NOMO-1 treated with dmso at 0.1 percent for 144 hours (cell line): Measurements from ENCODE around the gene GALT.

Source experiments
- DNase-seq: peaks from one replicate; lab custom pipeline; 2025; ENCODE audit not compliant: unreplicated experiment; lab: John Stamatoyannopoulos, UW

GALT gene

GRCh38 chr9:34646211-34647083 lies at the start of gene GALT:
Gene GALT, plus strand, starts transcription at chr9:34646675. Its CDS starts 30 bp downstream, at chr9:34646705.
- DNase-seq = peak; percentile 93

GRCh38 chr9:34599546-34599945 lies 46.9 kb upstream of the GALT start:
- no peak for DNase-seq

GRCh38 chr9:34600908-34601307 lies 45.6 kb upstream of the GALT start:
- DNase-seq = no peak

GRCh38 chr9:34601937-34602573 lies 44.4 kb upstream of the GALT start:
- no peak for DNase-seq

GRCh38 chr9:34603610-34604231 lies 42.8 kb upstream of the GALT start:
- peak; percentile 34 for DNase-seq

DNA sequence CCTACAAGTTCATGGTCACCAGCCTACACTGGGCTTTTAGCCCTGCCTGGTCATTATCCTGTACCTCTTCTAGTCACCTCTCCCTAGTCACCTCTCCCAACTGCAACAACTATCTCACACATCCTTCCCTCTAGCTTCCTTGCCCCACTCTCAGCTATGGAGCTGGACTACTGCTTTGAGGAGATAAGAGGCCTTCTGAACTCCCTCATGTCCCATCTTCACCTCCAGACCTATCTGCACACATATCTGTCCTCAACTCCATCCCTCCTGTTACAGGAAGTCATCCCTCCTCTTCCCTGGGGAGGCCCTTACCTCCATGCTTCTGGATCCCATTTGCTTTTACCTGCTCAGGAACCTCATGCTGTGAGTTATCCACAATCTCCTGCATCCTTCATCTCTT lies 40.3 kb upstream of the GALT start:
- no peak for DNase-seq

DNA sequence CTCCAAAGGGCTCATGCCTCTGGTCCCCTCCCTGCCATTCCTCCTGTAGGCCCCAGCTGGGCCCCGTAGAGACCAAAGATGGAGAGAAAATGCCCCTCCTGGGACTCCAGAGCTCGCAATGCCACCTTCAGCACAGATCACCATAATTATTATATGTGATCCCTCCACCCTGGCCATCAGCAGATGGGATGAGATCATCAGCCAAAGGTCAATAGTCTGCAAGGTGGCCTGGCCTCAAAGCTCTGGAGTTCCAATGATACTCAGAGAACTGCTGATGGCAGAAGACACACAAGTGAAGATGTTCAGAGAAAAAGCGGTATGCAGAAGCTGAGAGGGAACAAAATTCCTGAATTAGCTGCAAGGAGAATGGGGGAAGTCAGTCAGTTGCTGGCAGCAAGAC lies 39.6 kb upstream of the GALT start:
- no peak for DNase-seq

GRCh38 chr9:34607331-34607730 lies 39.1 kb upstream of the GALT start:
- DNase-seq = no peak

DNA sequence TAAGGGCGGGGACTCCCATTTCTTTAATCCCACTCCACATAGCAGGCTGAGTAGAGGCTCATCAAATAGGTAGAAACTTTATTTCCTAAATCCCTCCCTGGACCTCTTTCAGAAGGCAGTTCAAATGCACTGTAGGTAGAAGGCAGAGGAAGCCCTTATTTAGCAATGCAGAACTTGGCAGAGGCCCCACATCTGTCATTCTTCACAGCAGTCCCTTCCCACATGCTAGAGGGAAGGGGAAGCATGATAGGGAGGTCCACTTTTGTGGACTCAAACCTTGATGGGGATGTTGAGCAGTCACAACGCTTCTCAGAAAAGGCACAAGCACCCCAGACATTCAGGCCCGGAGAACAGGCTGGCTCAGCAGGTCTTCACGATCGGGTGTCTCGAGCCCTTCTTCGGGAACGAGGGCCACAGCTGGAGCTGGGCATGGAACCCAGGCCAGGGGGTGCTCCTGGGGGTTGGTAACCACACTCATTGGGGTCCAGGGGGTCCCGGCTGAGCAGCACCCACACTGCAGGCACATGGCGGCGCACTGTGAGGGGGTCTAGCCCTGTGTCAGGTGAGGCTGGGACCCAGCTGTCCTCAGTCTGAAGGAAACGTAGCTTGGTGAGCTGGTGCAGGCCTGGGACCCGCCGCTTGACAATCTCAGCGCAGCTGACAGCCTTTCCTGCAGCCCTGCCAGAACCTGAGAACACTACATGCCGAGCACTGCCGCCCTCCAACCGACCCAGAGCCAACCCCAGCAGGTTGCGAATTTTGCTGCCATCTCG lies 35.9 kb upstream of the GALT start:
- DNase-seq = no peak

GRCh38 chr9:34611251-34611810 lies 35.1 kb upstream of the GALT start:
- no peak for DNase-seq

DNA sequence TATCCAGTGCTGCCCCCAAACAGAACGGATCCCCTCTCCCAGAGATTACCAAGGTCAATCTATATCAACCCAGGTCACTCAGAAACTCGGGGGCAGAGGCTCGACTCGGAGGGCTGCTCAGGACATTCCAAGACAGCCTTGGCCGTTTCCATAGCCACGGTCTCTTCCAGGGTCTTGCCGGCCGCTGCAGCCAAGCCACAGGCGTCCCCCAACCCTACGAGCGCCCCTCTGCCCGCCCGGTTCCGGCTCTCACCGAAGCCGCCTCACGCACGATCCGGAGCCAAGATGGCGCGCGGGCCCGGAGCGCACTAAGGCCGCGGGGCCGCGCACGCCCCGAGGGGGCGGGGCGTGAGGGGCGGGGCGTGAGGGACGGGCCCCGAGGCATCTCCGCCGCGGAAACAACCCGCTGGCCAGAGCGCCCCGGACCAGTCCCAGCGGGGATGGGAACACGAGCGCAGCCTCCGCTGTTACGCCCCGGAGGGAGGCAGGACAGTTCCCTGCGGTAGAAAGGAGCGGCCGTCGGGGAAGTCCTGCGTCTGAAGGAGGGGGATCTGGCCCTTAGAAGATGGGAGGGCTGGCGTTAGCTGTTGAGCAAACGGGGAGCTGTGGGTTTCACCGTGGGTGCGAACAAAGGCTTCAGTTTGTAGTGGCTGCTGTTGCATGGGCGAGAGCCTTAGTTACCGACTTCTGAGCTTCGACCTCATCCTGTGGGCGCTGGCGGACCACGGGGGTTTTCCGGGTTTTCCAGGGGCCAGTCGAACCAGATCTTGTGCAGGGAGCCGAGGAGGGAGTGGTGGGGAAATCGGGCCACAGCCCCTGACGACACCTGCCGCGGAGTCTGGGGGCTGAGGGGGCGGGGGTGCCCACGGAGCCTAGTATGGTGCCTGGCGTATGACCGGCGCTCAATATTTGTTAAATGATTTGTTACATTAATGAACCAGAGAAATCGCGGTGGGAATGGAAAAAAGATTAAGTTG lies 34.4 kb upstream of the GALT start, which contains the start of gene RPP25L:
TSS of gene RPP25L (minus strand) at position 287 of the 977 bp plus-strand sequence. CDS start 801 bp downstream, outside the sequence.
- peak; percentile 82 for DNase-seq

DNA sequence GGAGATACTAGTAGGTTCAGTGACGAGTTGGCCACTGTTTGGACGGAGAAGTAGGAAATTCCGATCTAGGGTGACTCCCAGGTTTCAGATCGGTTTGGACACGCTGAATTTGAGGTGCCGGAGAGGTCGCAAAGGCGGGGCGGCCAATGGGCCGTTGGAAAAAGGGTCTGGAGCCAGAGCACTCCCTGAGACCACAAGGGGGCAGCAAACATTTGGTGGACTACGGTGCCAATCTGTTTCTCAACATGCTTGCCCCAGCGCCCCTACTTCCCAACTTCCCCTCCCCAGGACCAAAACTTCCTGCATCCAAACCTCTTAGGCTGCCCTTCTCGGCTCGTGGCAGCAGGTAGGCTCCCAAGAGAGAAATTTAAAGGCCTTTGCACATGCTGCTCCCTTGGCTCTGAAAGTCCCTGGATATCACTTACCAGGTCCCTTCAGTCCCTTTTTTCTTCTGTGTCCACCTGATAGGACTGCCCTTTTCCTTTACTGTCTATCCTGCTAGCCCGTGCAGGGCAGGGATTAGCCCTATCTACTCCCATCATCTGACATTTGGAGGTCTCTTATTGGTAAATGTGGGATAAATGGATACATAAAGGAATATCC lies 33.6 kb upstream of the GALT start:
- peak; percentile 73 for DNase-seq

GRCh38 chr9:34615132-34615531 lies 31.3 kb upstream of the GALT start:
- no peak for DNase-seq

DNA sequence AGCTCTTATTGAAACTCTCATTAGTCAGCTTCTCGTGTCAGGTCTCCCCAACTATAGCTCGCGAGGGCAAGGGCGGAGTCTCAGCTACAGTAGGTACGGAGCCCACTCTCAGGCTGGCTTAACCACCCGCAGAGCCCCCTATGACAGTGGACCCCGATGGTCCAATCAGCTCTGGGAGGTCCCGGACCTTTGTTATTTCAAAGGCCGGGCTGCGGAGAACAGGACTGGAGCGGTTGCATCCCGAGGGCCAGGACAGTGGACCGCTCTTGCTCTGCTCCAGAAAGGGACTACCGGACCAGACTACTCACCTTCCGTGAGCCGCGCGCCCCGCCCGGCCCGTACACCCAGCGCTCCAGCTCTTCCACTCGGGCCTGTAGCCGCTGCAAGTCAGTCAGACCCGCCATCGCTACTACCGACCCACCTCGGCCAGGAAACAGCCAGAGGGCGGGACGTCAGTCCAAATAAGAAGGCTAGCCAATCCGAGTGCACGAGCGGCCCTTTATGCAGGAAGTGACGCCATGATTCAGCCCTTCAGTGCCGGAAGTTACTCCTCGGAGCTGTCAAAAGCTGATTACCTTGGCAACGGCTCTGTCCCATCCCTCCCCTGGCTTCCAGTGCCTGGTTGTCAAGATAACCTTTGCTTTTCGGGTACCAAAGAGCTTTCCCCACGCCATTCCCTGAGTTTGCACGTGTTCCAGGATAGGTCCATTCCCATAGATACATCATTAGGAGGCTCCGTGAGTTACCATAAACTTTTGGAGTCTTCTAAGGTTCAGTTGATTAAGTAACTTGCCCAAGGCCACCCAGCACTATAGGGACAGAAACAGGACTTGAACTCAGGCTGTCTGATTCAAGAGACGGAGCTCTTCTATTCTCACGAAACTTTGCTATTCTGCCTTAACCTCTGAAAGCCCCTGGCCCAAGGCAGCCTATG lies 26.1 kb upstream of the GALT start, which contains the start of gene DCTN3:
TSS of gene DCTN3 (minus strand) at position 435 of the 934 bp plus-strand sequence. CDS start at position 404, 31 bp downstream.
- DNase-seq = peak; percentile 96

DNA sequence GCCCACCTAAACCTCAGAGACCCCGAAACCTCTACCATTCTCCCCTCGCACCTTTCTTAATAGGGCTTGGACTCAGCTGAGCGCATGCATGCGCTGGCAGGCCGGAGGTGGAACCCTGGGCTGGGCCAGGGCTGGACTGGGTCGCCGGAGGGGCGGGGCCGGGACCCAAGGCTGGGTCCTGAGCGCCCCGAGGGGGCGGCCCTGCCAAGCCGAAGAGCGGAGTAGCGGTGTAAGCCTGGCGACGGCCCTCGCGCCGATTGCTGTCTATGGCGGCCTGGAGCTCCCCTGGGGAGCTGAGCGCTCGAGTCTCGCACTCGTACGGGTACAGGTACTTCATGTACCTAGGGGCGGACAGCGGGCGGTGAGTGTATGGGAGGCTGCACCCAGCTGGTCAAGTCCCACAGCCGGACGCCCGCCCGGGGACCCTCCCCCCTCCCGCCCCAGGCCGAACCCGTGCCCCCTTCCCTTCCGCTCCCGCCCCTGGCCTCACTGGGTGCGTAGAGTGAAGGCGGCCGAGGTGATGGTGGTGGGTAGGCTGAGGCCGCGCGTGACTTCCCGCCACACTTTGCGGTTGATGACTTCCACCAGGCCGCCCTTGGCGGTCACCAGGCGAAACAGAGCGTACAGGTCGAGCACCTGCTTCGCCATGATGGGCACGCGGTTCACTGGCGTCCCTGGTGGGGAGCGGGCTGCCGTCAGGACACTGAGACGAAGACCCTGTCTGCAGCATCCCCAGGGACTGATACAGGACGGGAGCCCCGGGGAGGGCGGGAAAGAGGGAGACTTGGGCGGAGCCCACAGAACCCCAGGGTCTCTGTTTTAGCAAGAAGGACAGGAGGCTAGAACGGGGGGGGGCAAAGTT lies 22.9 kb upstream of the GALT start:
- no peak for DNase-seq

DNA sequence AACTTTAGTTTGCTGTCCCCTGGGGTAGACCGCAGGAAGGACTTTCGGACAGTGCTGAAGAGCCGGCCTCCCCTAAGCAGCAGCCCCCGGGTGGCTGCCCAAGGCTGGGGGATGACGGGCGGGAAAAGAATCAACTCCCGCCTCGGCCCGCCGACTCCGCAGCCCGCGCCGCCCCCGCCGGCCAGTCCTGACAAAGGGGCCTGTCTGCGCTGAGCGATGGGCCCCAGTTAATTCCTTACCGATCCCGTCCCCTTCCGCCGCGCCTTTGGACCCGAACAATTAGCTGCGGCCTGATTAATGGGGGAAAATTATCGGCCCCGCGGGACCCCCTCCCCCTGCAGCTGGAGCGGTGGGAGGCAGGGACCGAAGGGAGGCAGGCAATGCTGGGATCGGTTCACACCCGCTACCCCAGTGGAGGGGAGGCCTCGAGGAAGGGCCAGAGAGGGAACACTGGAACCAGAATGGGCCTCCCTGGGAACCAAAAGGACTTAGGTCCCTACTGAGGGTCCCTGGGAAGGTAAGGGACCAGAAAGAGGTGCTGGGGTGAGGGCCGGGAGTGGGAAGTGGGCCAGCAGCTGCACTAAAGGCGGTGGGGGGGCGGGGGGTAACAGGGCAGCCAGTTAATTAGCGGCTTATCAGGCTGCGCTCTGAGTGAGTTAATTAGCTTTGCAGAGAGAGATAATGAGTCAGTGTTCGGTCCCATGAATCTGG lies 21.8 kb upstream of the GALT start:
- no peak for DNase-seq

- no peak for DNase-seq
These were observed 21.3 kb upstream of the GALT start for GRCh38 chr9:34625186-34625486.
